Liver (tissue), 9 donors: ENCODE measurements around the gene NKD2. TPM values are rescaled to one million over a fixed set of nuclear protein-coding genes. Genes with fewer than 3 reads are reported as not detected.

Experiments used
- DNase-seq: peaks from one replicate; pipeline ENCODE4 v3.0.0-alpha.2; 2017; ENCODE audit warnings: low spot score
- H3K27ac ChIP-seq, 2 donors: one replicate each; pipeline ENCODE4 v1.7.0; 2013; ENCODE audit warnings: inconsistent platforms in 2 of 2, low read length in 2 of 2, control low read depth in 1 of 2, low read depth in 1 of 2, mild to moderate bottlenecking in 1 of 2
- H3K27me3 ChIP-seq, 4 donors: one replicate each; pipeline versions ENCODE4 v1.6.1 to v1.7.0; 2013; ENCODE audit warnings: low read length in 3 of 4, inconsistent platforms in 1 of 4, mild to moderate bottlenecking in 1 of 4, moderate library complexity in 1 of 4; ENCODE audit not compliant: control insufficient read depth in 4 of 4, insufficient read depth in 4 of 4
- H3K36me3 ChIP-seq, 4 donors: one replicate each; pipeline versions ENCODE4 v1.6.1 to v1.7.0; 2013; ENCODE audit warnings: low read length in 3 of 4, mild to moderate bottlenecking in 3 of 4, low read depth in 1 of 4, moderate library complexity in 1 of 4; ENCODE audit not compliant: control insufficient read depth in 4 of 4, insufficient read depth in 3 of 4
- H3K4me1 ChIP-seq, 4 donors: one replicate each; pipeline versions ENCODE4 v1.6.1 to v1.7.0; 2013; ENCODE audit warnings: low read length in 3 of 4, mild to moderate bottlenecking in 3 of 4, moderate library complexity in 1 of 4; ENCODE audit not compliant: control insufficient read depth in 4 of 4, insufficient read depth in 4 of 4
- H3K4me3 ChIP-seq, 3 donors: one replicate each; pipeline versions ENCODE4 v1.6.1 to v1.7.0; 2013; ENCODE audit warnings: low read length in 3 of 3, control low read depth in 1 of 3, low read depth in 1 of 3, mild to moderate bottlenecking in 1 of 3
- H3K9ac ChIP-seq, 2 donors: one replicate each; pipeline ENCODE4 v1.7.0; 2013; ENCODE audit warnings: low read length in 2 of 2, mild to moderate bottlenecking in 2 of 2, moderate library complexity in 2 of 2, control low read depth in 1 of 2, low read depth in 1 of 2
- H3K9me3 ChIP-seq, 4 donors: one replicate each; pipeline versions ENCODE4 v1.6.1 to v1.7.0; 2013; ENCODE audit warnings: low read length in 3 of 4; ENCODE audit not compliant: control insufficient read depth in 4 of 4
- CTCF ChIP-seq: fragments of 150-350 bp; IDR thresholded peaks from 2 replicates; pipeline ENCODE4 v1.5.1; 2017; ENCODE audit warnings: improper control_type of control experiment, low read depth, low read length; ENCODE audit not compliant: missing input control
- EGR1 ChIP-seq, 2 donors: IDR thresholded peaks; 2 replicates each; pipeline ENCODE4 v1.6.1; 2016 to 2018; ENCODE audit warnings: antibody characterized with exemption in 2 of 2, low read depth in 2 of 2
- FOXA2 ChIP-seq: IDR thresholded peaks from 2 replicates; pipeline ENCODE4 v1.6.1; 2016; ENCODE audit warnings: antibody characterized with exemption
- GABPA ChIP-seq, 2 donors: IDR thresholded peaks in 1 of 2; conservative IDR thresholded peaks in 1 of 2; 2 replicates each; pipeline ENCODE4 v1.6.1; 2016; ENCODE audit warnings: antibody characterized with exemption in 2 of 2, mild to moderate bottlenecking in 1 of 2, moderate library complexity in 1 of 2
- JUND ChIP-seq, 2 donors: IDR thresholded peaks; 2 replicates each; pipeline ENCODE4 v1.6.1; 2016; ENCODE audit warnings: antibody characterized with exemption in 2 of 2
- NR2F2 ChIP-seq: IDR thresholded peaks from 2 replicates; pipeline ENCODE4 v1.6.1; 2016; ENCODE audit warnings: antibody characterized with exemption
- RAD21 ChIP-seq, 2 donors: IDR thresholded peaks; 2 replicates each; pipeline ENCODE4 v1.6.1; 2016; ENCODE audit warnings: antibody characterized with exemption in 2 of 2, mild to moderate bottlenecking in 2 of 2
- REST ChIP-seq: IDR thresholded peaks from 2 replicates; pipeline ENCODE4 v1.6.1; 2016; ENCODE audit warnings: antibody characterized with exemption, mild to moderate bottlenecking
- RXRA ChIP-seq, 2 donors: IDR thresholded peaks; 2 replicates each; pipeline ENCODE4 v1.6.1; 2017 to 2018; ENCODE audit warnings: antibody characterized with exemption in 2 of 2, mild to moderate bottlenecking in 1 of 2
- TAF1 ChIP-seq: conservative IDR thresholded peaks from 2 replicates; pipeline ENCODE4 v1.6.1; 2016; ENCODE audit warnings: antibody characterized with exemption, mild to moderate bottlenecking
- YY1 ChIP-seq: IDR thresholded peaks from 2 replicates; pipeline ENCODE4 v1.6.1; 2016; ENCODE audit warnings: antibody characterized with exemption, mild to moderate bottlenecking
- WGBS: extraction: QIAGEN DNeasy Blood & Tissue Kit; methylation state at CpG from one replicate; pipeline ENCODE4 v1.1.7; 2013; 5-methylcytosine and 5-hydroxymethylcytosine counted together
- polyA plus RNA-seq, 2 donors: library from polyadenylated mRNA; stranded (reverse) in 1 of 2; unstranded in 1 of 2; fragments of 200-250 nt in 1 of 2; fragments of >200 nt in 1 of 2; fragmentation: Nextera tagmentation in 1 of 2; extraction: Ambion mirVana in 1 of 2; gene quantifications; one replicate each; pipeline versions ENCODE4 v1.2.1 to v1.2.3, GENCODE V29; 2013 to 2015
- total RNA-seq, 2 donors: library from RNA; depleted of rRNA; stranded (reverse); fragments of >200 nt; gene quantifications; one replicate each; pipeline ENCODE4 v1.2.3, GENCODE V29; 2014
- donor health status: healthy.
- donor health status: healthy.
- donor health status: healthy.
- donor health status: healthy.
- donor health status: healthy.

NKD2 gene
- total and polyA plus RNA-seq, 4 donors: 0.09 to 1.3 (median 0.42) TPM

GRCh38 chr5:1035421-1036405 is 27.1 kb downstream of the NKD2 start:
- Histone ChIP-seq H3K4me1 (no peaks in the 10 kb centered on the region), H3K4me3 (no peak overlapping the region), H3K36me3 (no peaks in the 10 kb centered on the region), H3K27ac (no peak overlapping the region), H3K9ac (no peak overlapping the region), H3K9me3 (no peaks in the 10 kb centered on the region), H3K27me3 (no peaks in the 10 kb centered on the region)
- no peak for DNase-seq
- 95% methylated on average over 25 of the region's 25 CpGs for whole genome bisulfite sequencing
- no peak for TF ChIP-seq NR2F2
- TF ChIP-seq RAD21 (IDR thresholded peaks at IDR 0.05): no peak

- Histone ChIP-seq H3K4me3 (no peak overlapping the region), H3K27ac (no peak overlapping the region), H3K9ac (no peak overlapping the region), H3K27me3 (no peaks in the 10 kb centered on the region), H3K4me1 (no peaks in the 10 kb centered on the region), H3K9me3 (no peaks in the 10 kb centered on the region), H3K36me3 (no peaks in the 10 kb centered on the region)
- no peak for TF ChIP-seq FOXA2
- no peak for TF ChIP-seq REST
- 91% methylated on average over 22 of the region's 22 CpGs for WGBS
- DNase-seq: no peak
Measured at GRCh38 chr5:1036504-1037122, 28.0 kb downstream of the NKD2 start.

- Histone ChIP-seq H3K9ac (no peak overlapping the region), H3K27me3 (no peaks in the 10 kb centered on the region), H3K9me3 (no peaks in the 10 kb centered on the region), H3K4me3 (no peak overlapping the region), H3K27ac (no peak overlapping the region), H3K4me1 (no peaks in the 10 kb centered on the region), H3K36me3 (no peaks in the 10 kb centered on the region)
- 82% methylated on average over 16 of the region's 16 CpGs for WGBS
- TF ChIP-seq RXRA (IDR thresholded peaks at IDR 0.05) (no peak), FOXA2 (no peak), YY1 (no peak), CTCF (no peak), EGR1 (IDR thresholded peaks at IDR 0.05; ENCODE audit: low read depth in 2 of 2) (no peak), GABPA (IDR thresholded peaks at IDR 0.05 in 1 of 2, conservative IDR thresholded peaks at IDR 0.05 in 1 of 2) (no peak), JUND (IDR thresholded peaks at IDR 0.05) (no peak), TAF1 (no peak), RAD21 (IDR thresholded peaks at IDR 0.05) (no peak)
- DNase-seq: no peak
Measured at GRCh38 chr5:1037123-1037670, 28.6 kb downstream of the NKD2 start.
